HG03575 (cell line): ENCODE results near the gene UGT3A2.
"Not testable (repeated sequence)": the region's sequence is repeated elsewhere in the genome, so short reads cannot be mapped to it uniquely, and the experiment has no call there.

Experiments
- ATAC-seq: cut with Tn5 transposase; IDR thresholded peaks from one replicate; pipeline ENCODE4 v1.9.1; 2021; ENCODE audit not compliant: unreplicated experiment, insufficient number of reproducible peaks, low FRiP score; ENCODE audit errors: extremely low read depth

The UGT3A2 gene

GRCh38 chr5:36019584-36019983 lies 47.1 kb downstream of the UGT3A2 start:
- not testable (repeated sequence) for ATAC-seq

GRCh38 chr5:36017622-36018021 lies 49.1 kb downstream of the UGT3A2 start:
- ATAC-seq = no peak

- ATAC-seq = no peak
Measured at GRCh38 chr5:36017004-36017403, 49.7 kb downstream of the UGT3A2 start.

DNA sequence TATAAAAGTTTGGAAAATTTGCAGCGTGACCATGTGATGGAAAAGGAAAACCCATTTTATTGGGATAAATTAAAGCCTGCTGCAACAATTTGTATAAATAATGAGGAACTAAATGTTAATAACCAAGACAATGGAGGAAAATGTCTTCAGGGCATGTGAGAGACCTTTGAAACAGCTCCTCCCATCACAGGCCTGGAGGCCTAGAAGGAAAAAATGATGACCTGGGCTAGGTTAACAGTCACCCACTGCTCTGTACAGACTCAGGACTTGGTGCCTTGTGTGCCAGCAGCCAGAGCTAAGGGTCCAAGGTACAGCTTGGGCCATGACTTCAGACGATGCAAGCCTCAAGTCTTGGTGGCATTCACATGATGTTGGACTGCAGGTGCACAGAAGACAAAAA lies 53.5 kb downstream of the UGT3A2 start:
- ATAC-seq = no peak

DNA sequence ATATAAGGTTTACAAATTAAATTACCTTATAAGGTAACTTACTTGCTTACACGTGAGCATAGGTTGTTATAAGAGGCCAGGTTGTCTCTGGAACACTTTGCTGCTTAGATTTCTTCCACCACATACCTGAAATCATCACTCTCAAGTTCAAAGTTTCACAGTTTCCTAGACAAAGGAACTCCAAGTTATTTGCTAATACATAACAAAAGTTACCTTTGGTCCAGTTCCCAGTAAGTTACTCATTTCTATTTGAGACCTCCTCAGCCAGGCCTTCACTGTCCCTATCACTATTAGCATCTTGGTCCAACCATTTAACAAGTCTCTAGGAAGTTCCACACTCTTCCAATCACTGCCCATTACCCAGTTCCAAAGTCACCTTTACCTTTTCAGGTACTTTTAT lies 57.0 kb downstream of the UGT3A2 start:
- no peak for ATAC-seq

DNA sequence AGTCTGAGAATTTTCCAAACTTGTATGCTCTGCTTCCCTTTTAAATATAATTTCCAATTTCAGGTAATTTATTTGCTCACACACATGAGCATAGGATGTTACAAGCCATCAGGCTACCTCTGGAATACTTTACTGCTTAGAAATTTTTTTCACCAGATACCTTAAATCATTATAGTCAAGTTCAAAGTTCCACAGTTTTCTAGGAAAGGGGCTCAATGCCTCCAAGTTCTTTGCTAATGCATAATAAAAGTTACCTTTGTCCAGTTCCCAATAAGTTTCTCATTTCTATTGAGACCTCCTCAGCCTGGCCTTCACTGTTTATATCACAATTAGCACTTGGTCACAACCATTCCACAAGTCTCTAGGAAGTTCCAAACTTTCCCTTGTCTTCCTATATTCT lies 59.3 kb downstream of the UGT3A2 start:
- no peak for ATAC-seq

DNA sequence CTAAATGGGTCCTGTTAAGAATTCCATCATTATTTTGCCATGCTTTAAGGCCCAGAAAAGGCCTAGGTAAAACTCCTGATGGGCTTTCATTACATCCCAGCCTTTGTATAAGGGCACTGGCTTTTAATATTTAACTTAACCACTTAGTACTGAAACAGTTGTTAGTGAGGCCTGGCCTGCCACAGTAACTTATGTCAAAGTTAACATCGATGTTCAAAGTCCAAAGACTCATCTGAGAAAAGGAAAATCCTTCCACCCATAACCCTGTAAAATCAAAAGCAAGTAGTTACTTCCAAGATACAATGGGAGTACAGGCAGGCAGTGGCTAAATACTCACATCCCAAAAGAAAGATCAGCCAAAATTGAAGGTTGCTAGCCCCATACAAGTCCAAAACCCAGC lies 60.5 kb downstream of the UGT3A2 start:
- ATAC-seq = no peak

DNA sequence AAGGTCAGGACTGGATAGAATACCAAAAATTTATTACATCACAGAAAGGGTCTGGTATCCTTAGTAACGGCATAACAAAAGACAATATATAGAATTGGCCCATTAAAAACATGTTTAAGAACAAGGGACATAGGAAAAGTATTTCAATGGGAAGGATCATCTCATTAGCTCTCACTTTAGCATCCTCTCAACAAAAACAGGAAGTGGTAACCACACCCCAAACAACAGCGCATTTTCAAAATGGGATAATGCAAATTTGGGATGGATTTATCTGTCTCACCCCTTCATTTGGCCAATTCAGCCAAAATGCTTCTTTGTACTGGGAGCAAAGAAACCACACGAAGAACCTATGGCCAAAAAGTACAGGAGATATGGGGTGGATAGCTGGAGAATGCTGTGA lies 65.7 kb downstream of the UGT3A2 start:
- no peak for ATAC-seq

DNA sequence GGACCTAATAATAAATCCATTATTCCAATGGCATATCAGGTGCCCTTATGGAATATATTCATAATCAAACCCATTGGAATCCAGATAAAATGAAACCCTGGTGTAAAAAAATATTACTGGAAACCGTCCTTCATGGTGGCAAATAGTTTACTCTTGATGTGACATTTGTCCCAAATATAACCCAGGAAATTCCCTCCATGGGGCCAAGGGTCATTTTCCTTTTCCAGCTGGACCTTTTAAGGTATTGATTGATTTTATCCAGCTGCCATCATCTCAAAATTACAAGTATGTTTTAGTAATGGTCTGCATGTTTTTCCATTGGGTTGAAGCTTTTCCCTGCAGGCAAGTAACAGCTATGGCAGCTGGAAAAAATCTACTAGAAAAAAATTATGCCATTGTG lies 67.1 kb downstream of the UGT3A2 start:
- ATAC-seq = no peak

DNA sequence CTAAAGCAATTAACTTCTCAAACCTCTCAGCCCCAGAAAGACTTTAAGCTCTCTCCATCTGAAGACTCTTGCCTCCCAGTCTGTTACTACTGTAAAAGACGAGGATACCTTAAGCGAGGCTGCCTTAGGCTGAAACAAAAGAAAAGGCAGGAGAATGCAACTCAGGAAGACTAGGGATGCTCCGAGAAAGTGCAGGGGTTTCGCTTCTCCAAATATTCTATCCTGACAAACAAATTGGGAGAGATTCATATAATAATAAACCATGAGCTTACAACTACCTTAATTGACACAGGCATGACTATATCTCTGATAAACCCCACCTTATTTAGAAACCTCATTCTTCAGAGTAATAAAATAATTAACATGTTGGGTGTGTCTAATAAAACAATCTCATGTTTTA lies 70.6 kb downstream of the UGT3A2 start:
- no peak for ATAC-seq

DNA sequence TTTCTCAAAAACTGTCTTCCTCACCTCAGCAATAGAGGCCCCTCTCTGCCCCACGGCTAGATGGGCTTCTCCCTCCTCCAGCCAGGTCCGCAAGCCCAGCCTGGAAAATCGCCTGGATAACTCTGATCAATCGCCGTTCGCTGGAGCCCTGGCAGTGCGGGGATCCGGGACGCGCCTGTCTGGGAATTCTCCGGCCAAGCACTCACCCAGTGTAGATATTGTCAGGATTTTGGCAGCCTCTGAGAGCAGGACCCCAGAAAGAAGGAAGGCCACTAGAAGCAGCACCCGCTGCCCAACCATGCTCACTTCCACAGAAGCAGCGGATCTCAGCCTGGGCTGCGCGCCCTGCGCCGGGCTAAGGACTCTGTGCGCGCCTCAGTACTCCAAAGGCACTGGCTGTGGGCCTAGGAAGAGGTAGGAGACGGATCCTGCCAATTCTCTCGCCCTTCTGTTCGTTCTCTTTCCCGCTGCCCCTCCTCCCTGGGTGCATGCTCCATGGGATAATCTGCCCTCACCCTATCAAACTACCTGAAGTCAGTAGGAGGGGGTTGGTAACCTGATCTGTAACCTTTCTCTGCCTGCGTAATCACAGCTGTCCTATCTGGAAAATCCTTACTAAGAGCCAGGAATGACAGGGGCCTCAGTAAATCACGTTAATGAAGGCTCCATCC lies 75.6 kb downstream of the UGT3A2 start, which contains the start of gene UGT3A1:
Gene UGT3A1, minus strand, starts transcription at position 450 of the 671 bp plus-strand sequence. Its CDS starts 150 bp downstream, at position 300.
- ATAC-seq = no peak

DNA sequence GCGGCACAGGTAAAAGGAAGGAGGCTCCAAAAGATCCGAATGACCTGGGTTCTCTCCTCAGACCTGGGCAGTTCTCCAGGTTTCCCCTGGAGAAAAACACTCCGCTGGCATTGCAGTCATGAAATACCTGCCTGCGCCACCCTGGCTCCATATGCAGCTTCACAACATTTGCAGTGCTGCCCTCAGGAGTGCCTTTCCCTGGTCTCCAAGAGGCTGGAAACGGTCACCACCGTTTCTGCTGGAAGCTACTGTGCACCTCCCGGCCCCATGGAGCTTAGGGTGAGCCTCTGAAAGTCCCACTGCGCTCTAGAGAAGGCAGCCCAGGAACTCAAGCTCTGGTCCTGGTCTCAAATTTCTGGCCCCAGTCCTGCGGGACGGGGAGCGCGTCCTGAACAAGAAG lies 76.2 kb downstream of the UGT3A2 start:
- ATAC-seq = no peak

DNA sequence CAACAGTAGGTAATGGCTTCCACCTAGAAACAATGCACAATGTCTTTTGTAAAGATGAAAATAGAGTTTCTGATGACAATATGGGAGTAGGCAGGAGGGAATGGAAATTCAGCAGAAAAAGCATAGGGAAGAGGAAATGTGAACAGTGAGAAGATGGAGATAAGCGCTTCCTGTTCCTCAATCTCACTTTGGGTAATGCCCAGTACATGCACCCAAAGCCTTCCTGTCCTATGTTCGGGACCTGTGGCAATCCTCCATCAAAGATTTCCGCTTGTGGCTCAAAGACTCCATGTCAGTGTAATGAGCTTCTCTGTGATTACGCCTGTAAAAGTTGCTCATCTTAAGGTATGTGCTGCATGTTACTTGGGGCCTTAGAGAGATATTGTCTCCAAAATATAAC lies 78.2 kb downstream of the UGT3A2 start:
- ATAC-seq = no peak

GRCh38 chr5:35987776-35988175 lies 78.9 kb downstream of the UGT3A2 start:
- ATAC-seq = no peak
